Measurements from ENCODE around the gene PP2D1.

The PP2D1 gene, protein sequence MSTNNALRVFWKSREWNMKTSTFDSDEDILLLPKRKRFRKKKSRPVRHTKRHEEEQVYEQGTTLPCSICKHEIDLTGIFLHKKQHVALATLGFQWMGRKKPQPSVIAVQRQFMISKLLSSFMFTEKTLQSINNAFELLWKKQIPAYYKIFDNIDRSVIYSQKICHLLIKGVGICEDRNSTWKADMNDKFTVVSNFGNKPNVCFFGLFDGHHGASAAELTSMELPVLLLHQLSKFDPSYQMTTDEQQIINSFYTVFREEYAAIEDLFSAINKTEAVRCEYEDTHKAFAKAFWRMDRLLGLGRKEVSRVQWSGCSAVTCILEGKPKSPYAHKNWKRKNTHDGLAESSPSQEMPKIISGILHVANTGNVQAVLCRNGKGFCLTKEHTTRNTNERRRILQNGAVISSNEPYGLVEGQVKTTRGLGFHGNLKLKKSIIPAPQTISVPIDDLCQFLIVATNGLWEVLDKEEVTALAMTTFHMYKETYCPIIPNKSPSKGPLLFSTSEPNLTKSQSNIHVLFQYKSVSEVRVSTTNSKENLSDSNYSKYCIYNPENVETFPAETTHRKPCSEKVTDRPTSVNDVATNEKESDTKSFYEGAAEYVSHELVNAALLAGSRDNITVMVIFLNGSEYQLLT

DNA sequence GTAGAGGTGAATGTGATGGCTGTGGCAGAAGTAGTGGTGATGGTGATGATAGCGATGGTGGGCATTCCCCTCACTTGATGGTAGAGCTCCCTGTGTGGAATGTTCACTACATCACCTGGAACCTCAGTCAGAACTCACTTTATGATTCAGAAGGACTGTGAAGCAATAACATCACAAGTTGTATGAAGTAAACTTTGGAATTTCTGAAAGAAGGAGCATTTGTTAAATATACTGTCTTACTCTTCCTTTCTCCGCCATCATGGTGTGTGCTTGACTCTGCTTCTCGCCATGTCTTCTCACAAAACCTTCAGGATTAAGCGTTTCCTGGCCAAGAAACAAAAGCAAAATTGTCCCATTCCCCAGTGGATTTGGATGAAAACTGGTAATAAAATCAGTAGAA lies at the start of gene PP2D1:
Gene PP2D1 (minus strand): TSS at position 101 of the 400 bp plus-strand sequence. CDS start 192 bp downstream, outside the sequence.
- H3K27ac Mint-ChIP-seq = no peak within 1 kb of the TSS
- H3K27me3 Mint-ChIP-seq = no peaks in the 10 kb centered on the region
- no peak for ATAC-seq
- no peaks in the 10 kb centered on the region for H3K9me3 Mint-ChIP-seq
- H3K4me1 Mint-ChIP-seq = no peaks in the 10 kb centered on the region
- DNase-seq = no peak
- no peaks in the 10 kb centered on the region for H3K36me3 Mint-ChIP-seq (ENCODE audit: low read depth)
- H3K4me3 Mint-ChIP-seq = no peak within 1 kb of the TSS

DNA sequence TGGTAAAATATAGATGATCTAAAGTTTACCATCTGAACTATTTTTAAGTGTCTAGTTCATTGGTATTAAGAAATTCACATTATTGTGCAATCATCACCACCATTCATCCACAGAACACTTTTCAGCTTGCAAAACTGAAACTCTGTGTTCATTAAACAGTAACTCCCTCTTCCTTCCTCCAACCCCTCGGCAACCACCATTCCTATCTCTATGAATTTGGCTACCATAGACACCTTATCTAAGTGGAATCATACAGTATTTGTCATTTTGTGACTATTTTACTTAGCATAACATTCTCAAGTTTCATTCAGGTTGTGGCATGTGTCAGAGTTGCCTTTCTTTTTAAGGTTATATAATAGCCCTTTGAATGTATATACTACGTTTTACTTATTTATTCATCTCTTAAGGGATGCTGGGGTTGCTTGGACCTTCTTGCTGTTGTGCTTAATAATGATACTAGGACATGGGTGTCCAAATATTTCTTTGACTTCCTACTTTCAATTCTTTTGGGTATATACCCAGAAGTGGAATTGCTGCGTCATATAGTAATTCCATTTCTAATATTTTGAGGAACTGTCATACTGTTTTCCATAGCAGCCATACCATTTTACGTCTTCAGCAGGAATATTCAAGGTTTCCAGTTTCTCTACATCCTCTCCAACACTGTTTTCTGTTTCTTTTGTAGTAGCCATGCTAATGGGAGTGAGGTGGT lies 49.1 kb upstream of the PP2D1 start:
- DNase-seq = no peak
- Mint-ChIP-seq H3K27me3 (no peaks in the 10 kb centered on the region), H3K9me3 (no peaks in the 10 kb centered on the region), H3K4me3 (peak overlapping the region; percentile 18), H3K4me1 (peaks cover 48% of the 10 kb centered on the region), H3K36me3 (ENCODE audit: low read depth) (no peaks in the 10 kb centered on the region), H3K27ac (peak overlapping the region; percentile 63)
- ATAC-seq = peak; percentile 80

DNA sequence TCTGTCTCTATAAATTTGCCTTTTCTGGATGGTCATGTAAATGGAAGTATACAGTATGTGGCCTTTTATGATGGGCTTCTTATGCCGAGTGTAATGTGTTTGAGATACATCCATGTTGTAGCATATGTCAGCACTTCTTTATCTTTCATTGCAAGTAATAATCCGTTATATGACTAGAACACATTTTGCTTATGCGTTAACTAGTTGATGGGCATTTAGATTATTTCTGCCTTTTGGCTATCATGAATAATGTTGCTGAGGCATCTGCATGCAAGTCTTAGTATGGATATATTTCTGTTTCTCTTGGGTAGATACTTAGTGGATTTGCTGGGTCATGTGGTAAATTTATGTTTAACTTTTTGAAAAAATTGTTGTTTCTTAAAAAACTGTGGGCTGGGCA lies 47.9 kb upstream of the PP2D1 start:
- Mint-ChIP-seq H3K36me3 (ENCODE audit: low read depth) (no peaks in the 10 kb centered on the region), H3K27me3 (no peaks in the 10 kb centered on the region), H3K4me3 (no peak overlapping the region), H3K9me3 (no peaks in the 10 kb centered on the region), H3K27ac (no peak overlapping the region), H3K4me1 (peaks cover 43% of the 10 kb centered on the region)
- DNase-seq = no peak
- no peak for ATAC-seq

DNA sequence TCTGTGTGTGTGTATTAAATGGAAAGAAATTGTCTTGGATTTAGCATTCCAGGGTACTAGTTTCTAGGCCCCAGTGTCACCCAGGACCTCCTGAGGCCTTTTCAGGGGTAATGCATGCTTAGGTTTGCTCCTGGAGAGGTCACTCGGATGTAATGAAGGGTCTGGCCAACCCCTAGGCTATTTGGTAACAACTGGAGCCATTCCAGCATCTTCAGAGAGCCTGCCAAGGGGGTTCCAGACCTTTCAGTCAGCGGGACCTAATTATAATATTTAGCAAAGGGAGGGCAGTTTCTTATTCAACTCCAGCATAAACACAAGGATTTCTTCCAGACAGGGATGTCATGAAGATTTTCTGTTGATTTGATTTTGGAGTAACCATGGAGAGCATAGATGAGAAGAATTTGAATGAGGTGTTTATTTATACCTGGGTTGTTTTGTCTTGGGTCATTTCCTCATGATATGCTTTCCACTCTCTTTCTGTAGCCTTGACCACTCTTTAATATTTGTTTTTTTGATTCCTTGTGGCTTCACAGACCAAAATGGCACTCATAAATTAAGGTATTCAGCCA lies 45.6 kb upstream of the PP2D1 start:
- no peak overlapping the region for H3K4me3 Mint-ChIP-seq
- no peak for ATAC-seq
- DNase-seq = no peak
- H3K4me1 Mint-ChIP-seq = peaks cover 34% of the 10 kb centered on the region
- no peaks in the 10 kb centered on the region for H3K36me3 Mint-ChIP-seq (ENCODE audit: low read depth)
- no peak overlapping the region for H3K27ac Mint-ChIP-seq
- no peaks in the 10 kb centered on the region for H3K27me3 Mint-ChIP-seq
- no peaks in the 10 kb centered on the region for H3K9me3 Mint-ChIP-seq

DNA sequence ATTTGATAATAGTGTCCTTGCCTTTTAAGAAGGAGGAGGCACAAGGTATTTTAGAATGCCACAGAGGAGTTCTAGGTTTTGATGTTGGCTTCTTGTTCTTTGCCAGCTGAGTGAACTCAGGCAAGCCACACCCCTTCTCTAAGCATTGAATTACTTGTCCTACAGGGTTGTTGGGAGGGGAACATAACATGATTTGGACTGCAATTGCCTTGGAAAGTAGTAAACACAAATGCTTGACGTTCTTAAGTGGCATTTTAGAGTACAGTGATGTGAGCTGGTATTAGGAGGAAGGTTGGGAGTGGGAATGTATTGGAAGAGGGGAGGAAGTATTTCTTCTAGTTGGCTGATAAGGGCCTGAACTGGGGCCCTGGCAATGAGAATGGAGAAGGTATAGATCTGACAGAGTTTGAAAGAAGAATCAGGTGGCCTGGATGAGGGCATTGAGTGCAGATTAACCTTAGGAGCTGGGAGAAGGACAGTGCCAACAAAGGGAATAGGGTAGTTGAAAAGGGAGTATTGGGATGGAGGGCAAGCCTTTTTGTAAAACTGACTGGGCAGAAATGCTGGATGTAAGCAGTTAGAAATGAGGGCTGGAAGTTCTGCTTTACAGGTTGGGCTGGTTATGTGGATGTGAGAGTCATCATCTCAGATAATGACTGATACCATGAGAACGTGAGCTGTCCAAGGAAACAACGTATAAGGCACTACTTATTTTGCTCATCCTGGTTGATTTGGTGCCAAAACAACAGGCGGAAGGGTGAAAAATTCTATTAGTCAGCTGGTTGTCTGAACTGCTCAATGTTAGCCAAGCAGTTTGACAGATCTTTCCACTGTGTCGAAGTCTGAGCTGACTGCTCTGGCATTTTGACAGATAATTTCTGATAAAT lies 44.9 kb upstream of the PP2D1 start:
- Mint-ChIP-seq H3K4me1 (peaks cover 36% of the 10 kb centered on the region), H3K4me3 (no peak overlapping the region), H3K9me3 (no peaks in the 10 kb centered on the region), H3K36me3 (ENCODE audit: low read depth) (no peaks in the 10 kb centered on the region), H3K27me3 (no peaks in the 10 kb centered on the region), H3K27ac (no peak overlapping the region)
- DNase-seq = no peak
- peak; percentile 35 for ATAC-seq

DNA sequence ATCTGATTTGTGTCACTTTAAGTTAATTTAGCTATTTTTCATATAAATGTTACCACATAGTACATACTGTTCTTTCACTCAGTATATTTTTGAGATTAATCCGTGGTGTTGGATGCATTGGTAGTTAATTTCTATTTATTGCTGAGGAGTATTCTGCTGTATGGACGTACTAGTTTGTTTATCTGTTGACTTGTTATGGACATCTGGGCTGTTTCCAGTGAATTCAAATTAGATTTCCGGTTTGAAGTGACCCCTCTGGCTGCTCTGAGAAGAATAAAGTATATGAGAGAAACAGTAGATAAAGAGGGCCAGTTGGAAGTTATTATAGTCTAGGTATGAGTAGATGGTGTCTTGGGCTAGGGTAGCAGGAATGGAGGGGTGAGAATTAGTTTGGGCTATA lies 43.8 kb upstream of the PP2D1 start:
- Mint-ChIP-seq H3K9me3 (no peaks in the 10 kb centered on the region), H3K27ac (no peak overlapping the region), H3K4me3 (no peak overlapping the region), H3K27me3 (no peaks in the 10 kb centered on the region), H3K4me1 (peaks cover 38% of the 10 kb centered on the region), H3K36me3 (ENCODE audit: low read depth) (no peaks in the 10 kb centered on the region)
- no peak for ATAC-seq
- DNase-seq = no peak

DNA sequence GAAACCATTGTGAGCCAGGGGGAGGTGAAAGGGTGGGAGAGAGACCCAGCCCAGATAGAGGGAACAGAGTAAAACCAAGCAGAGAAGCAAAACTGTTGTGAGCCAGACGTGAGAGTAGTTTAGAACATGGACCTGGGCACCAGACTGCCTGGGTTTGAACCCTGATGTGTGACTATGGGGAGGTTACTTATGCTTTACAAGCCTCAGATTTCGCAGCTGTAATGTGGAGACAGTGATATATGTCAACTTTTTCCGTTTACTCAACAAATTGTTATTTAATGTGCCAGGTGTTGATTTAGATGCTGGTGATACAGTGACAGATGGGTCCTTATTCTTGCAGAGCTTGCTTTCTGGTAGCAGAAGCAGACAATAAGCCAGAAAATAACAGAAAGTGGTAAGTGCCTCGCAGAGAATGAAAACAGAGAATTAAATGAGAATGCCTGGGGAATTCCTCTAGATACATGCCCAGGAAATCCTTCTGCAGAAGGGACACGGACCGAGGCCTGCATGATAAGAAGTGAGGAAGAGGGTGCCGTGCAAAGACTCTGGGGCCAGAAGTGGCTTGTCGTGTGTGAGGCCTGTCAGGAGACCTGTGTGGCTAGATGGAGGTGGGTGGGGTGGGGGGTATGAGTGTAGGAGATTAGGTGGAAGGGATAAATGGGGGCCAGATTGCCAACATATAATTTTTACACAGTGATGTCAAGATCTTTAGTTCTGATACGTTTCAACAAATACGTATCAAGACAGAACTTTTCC lies 43.1 kb upstream of the PP2D1 start:
- peak; percentile 34 for DNase-seq
- no peak for ATAC-seq

DNA sequence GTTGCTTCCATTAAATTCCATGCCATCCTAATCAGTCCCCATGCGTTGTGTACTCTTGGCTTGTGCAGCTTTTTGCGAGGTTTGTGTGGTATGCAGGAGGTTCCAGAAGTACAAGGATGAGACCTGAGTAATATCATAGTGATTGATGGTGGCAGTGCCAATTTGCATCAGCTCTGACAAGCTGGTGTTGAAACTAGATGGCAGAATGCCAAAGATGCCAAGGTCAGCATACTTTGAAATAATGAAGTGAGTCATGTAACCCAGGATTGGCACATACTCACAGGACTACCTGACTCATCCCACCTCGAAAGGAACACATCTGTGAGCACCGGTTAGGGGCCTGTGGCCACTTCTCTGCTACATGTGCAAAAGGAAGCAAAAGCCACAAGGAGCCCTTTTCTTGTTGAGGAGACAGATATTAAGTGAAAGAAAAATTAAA lies 42.5 kb upstream of the PP2D1 start:
- Mint-ChIP-seq H3K27me3 (no peaks in the 10 kb centered on the region), H3K36me3 (ENCODE audit: low read depth) (no peaks in the 10 kb centered on the region), H3K4me3 (no peak overlapping the region), H3K4me1 (peaks cover 32% of the 10 kb centered on the region), H3K27ac (no peak overlapping the region), H3K9me3 (no peaks in the 10 kb centered on the region)
- peak; percentile 63 for DNase-seq
- ATAC-seq = peak; percentile 94

More for the DNA sequence above, 43.1 kb upstream of the PP2D1 start:
- H3K27me3 Mint-ChIP-seq = no peaks in the 10 kb centered on the region
- no peak overlapping the region for H3K27ac Mint-ChIP-seq
- H3K9me3 Mint-ChIP-seq = no peaks in the 10 kb centered on the region
- no peaks in the 10 kb centered on the region for H3K36me3 Mint-ChIP-seq (ENCODE audit: low read depth)
- peaks cover 38% of the 10 kb centered on the region for H3K4me1 Mint-ChIP-seq
- H3K4me3 Mint-ChIP-seq = no peak overlapping the region

DNA sequence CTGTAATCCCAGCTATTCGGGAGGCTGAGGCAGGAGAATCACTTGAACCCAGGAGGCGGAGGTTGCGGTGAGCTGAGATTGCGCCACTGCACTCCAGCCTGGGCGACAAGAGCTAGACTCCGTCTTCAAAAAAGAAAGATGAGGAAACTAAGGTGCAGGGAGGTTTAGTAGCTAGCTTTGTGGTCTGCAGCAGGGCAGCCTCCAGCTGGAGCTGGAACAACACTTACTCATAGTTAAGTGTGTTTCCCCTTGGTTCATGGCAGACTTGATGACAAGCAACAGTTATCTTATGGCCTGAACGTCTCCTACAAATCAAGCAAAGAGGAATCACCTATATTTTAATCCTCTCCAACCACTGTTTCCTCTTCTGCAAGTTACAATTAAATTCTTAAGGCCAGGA lies 40.8 kb upstream of the PP2D1 start:
- Mint-ChIP-seq H3K27me3 (no peaks in the 10 kb centered on the region), H3K36me3 (ENCODE audit: low read depth) (no peaks in the 10 kb centered on the region), H3K4me1 (peaks cover 43% of the 10 kb centered on the region), H3K9me3 (no peaks in the 10 kb centered on the region), H3K4me3 (no peak overlapping the region), H3K27ac (peak overlapping the region; percentile 47)
- DNase-seq (peak; percentile 22), ATAC-seq (peak; percentile 20)

DNA sequence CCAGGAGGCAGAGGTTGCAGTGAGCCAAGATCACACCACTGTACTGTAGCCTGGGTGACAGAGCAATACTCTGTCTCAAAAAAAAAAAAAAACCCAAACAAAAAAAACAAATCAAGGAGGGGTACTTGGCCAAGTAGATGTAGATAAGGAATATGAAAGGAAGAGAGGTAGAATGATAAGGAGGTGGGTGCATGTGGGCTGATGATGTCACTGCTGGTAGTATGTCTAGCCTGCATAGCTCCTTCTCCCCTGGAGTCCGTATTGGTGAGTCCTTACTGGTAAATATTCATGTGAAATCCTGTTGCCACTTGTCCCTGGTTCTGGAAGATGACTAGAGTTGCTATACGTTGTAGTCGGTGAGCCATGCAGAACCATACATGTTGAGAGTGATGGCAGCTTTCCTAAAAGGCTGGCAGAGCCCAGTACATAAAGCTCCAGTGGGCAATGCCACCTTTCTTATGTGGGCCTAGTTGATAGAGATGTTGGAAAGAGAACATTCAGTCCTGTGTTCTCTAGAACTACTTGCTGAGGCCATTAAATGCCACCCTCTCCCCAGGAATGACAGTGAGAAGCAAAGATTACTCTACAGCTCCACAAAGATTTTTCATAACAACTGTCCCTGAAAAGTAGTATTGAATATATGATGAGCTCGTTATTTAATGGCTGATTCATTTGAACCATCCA lies 39.2 kb upstream of the PP2D1 start:
- H3K27ac Mint-ChIP-seq = no peak overlapping the region
- H3K36me3 Mint-ChIP-seq (ENCODE audit: low read depth) = no peaks in the 10 kb centered on the region
- no peak for ATAC-seq
- H3K4me1 Mint-ChIP-seq = peaks cover 59% of the 10 kb centered on the region
- DNase-seq = no peak
- no peak overlapping the region for H3K4me3 Mint-ChIP-seq
- H3K27me3 Mint-ChIP-seq = no peaks in the 10 kb centered on the region
- H3K9me3 Mint-ChIP-seq = no peaks in the 10 kb centered on the region

DNA sequence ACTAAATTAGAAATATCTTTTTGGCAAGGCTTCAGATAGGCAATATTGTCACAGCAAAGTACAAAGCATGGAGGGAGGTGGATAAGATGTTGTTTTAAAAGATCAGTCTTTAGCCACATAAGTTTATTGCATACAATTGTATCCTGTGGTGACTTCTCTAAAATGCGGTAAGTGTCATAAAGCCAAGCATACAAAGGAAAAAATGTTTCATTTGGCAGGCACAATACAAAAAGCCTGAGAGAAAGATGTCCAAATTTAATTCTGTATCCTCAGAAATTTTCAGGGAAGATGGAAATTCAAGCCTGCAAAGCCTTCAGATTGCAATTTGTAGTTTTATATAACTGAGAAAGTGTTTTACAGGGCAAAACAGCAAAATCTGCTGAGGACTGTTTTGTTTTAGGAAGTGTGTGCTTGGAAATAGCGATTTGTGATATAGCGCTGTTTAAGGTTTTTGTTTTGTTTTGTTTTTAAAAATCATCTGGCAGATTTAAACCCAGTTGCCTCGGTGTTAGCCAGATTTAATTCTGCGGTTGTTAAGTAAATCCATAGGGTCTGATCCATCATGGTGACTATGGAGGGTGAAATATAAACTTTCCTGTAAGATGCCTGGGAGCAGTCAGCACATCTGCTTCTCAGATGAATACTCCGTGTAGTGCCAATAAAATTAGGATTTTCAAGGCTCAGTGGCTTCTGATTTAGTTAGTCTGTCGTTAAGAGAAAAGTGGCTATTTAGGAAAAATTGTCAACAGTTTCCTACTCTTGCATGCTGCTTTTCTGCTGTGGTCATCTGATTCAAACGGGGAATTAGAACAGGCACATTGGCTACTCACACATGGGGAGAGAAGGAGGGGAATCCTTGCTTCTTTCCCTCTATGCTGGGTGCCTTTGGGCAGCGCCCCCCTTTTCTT lies 36.2 kb upstream of the PP2D1 start:
- H3K27ac Mint-ChIP-seq = peak overlapping the region; percentile 48
- H3K9me3 Mint-ChIP-seq = no peaks in the 10 kb centered on the region
- no peak overlapping the region for H3K4me3 Mint-ChIP-seq
- no peaks in the 10 kb centered on the region for H3K27me3 Mint-ChIP-seq
- no peak for DNase-seq
- ATAC-seq = no peak
- no peaks in the 10 kb centered on the region for H3K36me3 Mint-ChIP-seq (ENCODE audit: low read depth)
- peaks cover 84% of the 10 kb centered on the region for H3K4me1 Mint-ChIP-seq

DNA sequence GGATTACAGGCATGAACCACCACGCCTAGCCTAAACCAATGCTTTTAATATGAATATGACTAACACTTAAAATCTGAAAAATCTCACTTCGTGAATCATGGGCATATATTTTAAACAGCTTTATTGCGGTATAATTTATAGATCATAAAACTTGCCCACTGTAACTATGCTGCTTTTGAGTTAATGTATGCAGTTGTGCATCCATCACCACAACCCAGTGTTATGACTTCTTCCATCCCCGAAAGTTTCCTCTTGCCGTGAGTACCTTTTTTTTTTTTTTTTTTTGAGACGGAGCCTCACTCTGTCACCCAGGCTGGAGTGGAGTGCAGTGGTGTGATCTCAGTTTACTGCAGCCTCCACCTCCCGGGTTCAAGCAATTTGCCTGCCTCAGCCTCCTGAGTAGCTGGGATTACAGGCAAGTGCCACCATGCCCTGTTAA lies 35.3 kb upstream of the PP2D1 start:
- Mint-ChIP-seq H3K36me3 (ENCODE audit: low read depth) (no peaks in the 10 kb centered on the region), H3K4me3 (no peak overlapping the region), H3K27me3 (no peaks in the 10 kb centered on the region), H3K9me3 (no peaks in the 10 kb centered on the region), H3K27ac (peak overlapping the region; percentile 54), H3K4me1 (peaks cover 85% of the 10 kb centered on the region)
- DNase-seq (no peak), ATAC-seq (no peak)

All from activated naive CD8-positive, alpha-beta T cell treated with anti-CD3 and anti-CD28 coated beads, Interleukin-2, amount 50 U/mL, for 24 hours (primary cell).